Glutamatergic neuron (in vitro differentiated cells): ENCODE data around the gene USPL1. TPM values are rescaled to one million over a fixed set of nuclear protein-coding genes. Genes with fewer than 3 reads are reported as not detected.

Experiments used
- DNase-seq: peaks from one replicate; pipeline ENCODE4 v3.0.0; 2022
- H3K27ac Mint-ChIP-seq: one replicate; pipeline ENCODE4 v1.8.0; 2020; ENCODE audit warnings: mild to moderate bottlenecking, mixed read lengths, inconsistent platforms; ENCODE audit not compliant: unreplicated experiment
- H3K27me3 Mint-ChIP-seq: one replicate; pipeline ENCODE4 v1.8.0; 2020; ENCODE audit warnings: mild to moderate bottlenecking, moderate library complexity, mixed read lengths, inconsistent platforms; ENCODE audit not compliant: unreplicated experiment
- H3K36me3 Mint-ChIP-seq: one replicate; pipeline ENCODE4 v1.8.0; 2020; ENCODE audit warnings: mild to moderate bottlenecking, mixed read lengths, inconsistent platforms; ENCODE audit not compliant: unreplicated experiment
- H3K4me1 Mint-ChIP-seq: one replicate; pipeline ENCODE4 v1.8.0; 2020; ENCODE audit warnings: mild to moderate bottlenecking, low read depth, mixed read lengths, inconsistent platforms; ENCODE audit not compliant: unreplicated experiment
- H3K4me3 Mint-ChIP-seq: one replicate; pipeline ENCODE4 v1.8.0; 2020; ENCODE audit warnings: mild to moderate bottlenecking, mixed read lengths, inconsistent platforms; ENCODE audit not compliant: unreplicated experiment
- H3K9me3 Mint-ChIP-seq: one replicate; pipeline ENCODE4 v1.8.0; 2020; ENCODE audit warnings: mild to moderate bottlenecking, moderate library complexity, mixed read lengths, inconsistent platforms; ENCODE audit not compliant: unreplicated experiment
- CTCF ChIP-seq: fragments of 200-600 bp; sonication (generic); IDR thresholded peaks from one replicate; pipeline ENCODE4 v1.5.0; 2021; ENCODE audit not compliant: partially characterized antibody, unreplicated experiment
- total RNA-seq: library from RNA; stranded (reverse); fragmentation: NEBNext Ultra II Directional; extraction: Animal tissue kit (Norgen Biotek cat#: 25700); gene quantifications from one replicate; pipeline ENCODE4 v1.2.1, GENCODE V29; 2021; ENCODE audit not compliant: unreplicated experiment

The USPL1 gene
- total RNA-seq, 1 donor from 2014 or later: 101 TPM

- no peaks in the 10 kb centered on the region for H3K36me3 Mint-ChIP-seq
- H3K9me3 Mint-ChIP-seq: peaks cover 14% of the 10 kb centered on the region
- no peak overlapping the region for H3K4me3 Mint-ChIP-seq
- peaks cover 16% of the 10 kb centered on the region for H3K27me3 Mint-ChIP-seq
- peaks cover 30% of the 10 kb centered on the region for H3K4me1 Mint-ChIP-seq
- DNase-seq: no peak
- H3K27ac Mint-ChIP-seq: no peak overlapping the region
- TF ChIP-seq CTCF: no peak
Observed at GRCh38 chr13:30687601-30688000, 69.9 kb downstream of the USPL1 start.

- Mint-ChIP-seq H3K27me3 (peaks cover 16% of the 10 kb centered on the region), H3K27ac (peak overlapping the region; percentile 95), H3K4me3 (no peak overlapping the region), H3K9me3 (peaks cover 17% of the 10 kb centered on the region), H3K4me1 (peaks cover 32% of the 10 kb centered on the region), H3K36me3 (no peaks in the 10 kb centered on the region)
- no peak for TF ChIP-seq CTCF
- DNase-seq: no peak
Observed at GRCh38 chr13:30689752-30690151, 72.0 kb downstream of the USPL1 start.

- H3K4me3 Mint-ChIP-seq: peak overlapping the region; percentile 66
- H3K36me3 Mint-ChIP-seq: no peaks in the 10 kb centered on the region
- H3K9me3 Mint-ChIP-seq: peaks cover 20% of the 10 kb centered on the region
- DNase-seq: peak; percentile 77
- H3K27ac Mint-ChIP-seq: peak overlapping the region; percentile 95
- H3K4me1 Mint-ChIP-seq: peaks cover 35% of the 10 kb centered on the region
- peaks cover 16% of the 10 kb centered on the region for H3K27me3 Mint-ChIP-seq
- no peak for TF ChIP-seq CTCF
Observed at GRCh38 chr13:30690282-30691188, 72.8 kb downstream of the USPL1 start.

- peaks cover 33% of the 10 kb centered on the region for H3K4me1 Mint-ChIP-seq
- TF ChIP-seq CTCF: no peak
- H3K36me3 Mint-ChIP-seq: no peaks in the 10 kb centered on the region
- H3K4me3 Mint-ChIP-seq: peak overlapping the region; percentile 37
- peak overlapping the region; percentile 91 for H3K27ac Mint-ChIP-seq
- H3K27me3 Mint-ChIP-seq: peaks cover 14% of the 10 kb centered on the region
- no peak for DNase-seq
- H3K9me3 Mint-ChIP-seq: peaks cover 20% of the 10 kb centered on the region
Observed at GRCh38 chr13:30692113-30692512, 74.4 kb downstream of the USPL1 start.
